SU-DHL-6 (cell line): ENCODE data around the gene PTPN1.

Source experiments
- EZH2phosphoT487 ChIP-seq: fragments of 200-600 bp; sonication (generic), shearing (Covaris generic); conservative IDR thresholded peaks from 2 replicates; pipeline ENCODE4 v1.6.1; 2018; ENCODE audit warnings: mild to moderate bottlenecking, antibody characterized with exemption, low read length, moderate library complexity, mixed read lengths
- TF ChIP-seq, protein P1 (sequence below): fragments of 200-600 bp; sonication (generic); IDR thresholded peaks from one replicate; pipeline ENCODE4 v1.5.1; 2017; ENCODE audit warnings: antibody characterized with exemption, mild to moderate bottlenecking, low read length, moderate library complexity; ENCODE audit not compliant: insufficient read depth, poor library complexity, severe bottlenecking

DNA sequence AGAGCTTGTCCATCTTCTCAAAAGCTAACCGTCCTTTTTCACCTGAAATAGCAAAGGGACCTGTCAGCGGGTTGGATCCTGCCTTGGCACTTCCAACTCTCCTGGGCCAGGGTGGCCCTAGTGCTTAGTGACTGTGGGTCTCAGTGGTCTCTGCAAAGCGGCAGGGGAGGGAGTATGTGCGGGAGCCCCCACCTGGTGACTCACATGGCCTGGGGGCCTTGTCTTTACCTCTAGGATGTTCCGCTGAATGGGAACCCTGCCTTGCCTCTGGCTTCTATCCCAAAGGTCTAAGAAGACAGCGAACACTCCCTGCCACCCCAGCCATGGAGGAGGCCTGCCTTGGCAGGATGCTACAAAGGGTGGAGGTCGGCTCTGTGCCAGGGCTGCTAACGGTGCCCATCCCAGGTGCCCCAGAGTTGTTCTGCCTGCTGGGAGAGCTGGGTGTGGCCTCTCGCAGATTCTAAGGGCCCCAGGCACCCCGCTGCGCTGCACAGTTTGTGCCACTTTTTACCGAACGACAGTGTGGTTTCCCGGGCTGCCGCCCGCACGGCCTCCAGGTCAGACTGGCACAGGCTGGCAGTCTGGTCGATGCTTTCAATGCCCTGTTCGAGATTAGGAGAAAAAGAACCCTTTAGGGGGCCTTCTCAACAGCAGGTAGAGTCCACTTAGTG, 77.2 kb downstream of the PTPN1 start:
- no peak for TF ChIP-seq EZH2phosphoT487
- TF ChIP-seq, protein P1, sequence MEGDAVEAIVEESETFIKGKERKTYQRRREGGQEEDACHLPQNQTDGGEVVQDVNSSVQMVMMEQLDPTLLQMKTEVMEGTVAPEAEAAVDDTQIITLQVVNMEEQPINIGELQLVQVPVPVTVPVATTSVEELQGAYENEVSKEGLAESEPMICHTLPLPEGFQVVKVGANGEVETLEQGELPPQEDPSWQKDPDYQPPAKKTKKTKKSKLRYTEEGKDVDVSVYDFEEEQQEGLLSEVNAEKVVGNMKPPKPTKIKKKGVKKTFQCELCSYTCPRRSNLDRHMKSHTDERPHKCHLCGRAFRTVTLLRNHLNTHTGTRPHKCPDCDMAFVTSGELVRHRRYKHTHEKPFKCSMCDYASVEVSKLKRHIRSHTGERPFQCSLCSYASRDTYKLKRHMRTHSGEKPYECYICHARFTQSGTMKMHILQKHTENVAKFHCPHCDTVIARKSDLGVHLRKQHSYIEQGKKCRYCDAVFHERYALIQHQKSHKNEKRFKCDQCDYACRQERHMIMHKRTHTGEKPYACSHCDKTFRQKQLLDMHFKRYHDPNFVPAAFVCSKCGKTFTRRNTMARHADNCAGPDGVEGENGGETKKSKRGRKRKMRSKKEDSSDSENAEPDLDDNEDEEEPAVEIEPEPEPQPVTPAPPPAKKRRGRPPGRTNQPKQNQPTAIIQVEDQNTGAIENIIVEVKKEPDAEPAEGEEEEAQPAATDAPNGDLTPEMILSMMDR = no peak
